GM21737 (cell line): Measurements from ENCODE around the gene ECHDC1.
"Not testable (repeated sequence)": the region's sequence is repeated elsewhere in the genome, so short reads cannot be mapped to it uniquely, and the experiment has no call there.

Source experiments
- ATAC-seq: cut with Tn5 transposase; IDR thresholded peaks from one replicate; pipeline ENCODE4 v1.9.1; 2021; ENCODE audit warnings: mild to moderate bottlenecking, moderate library complexity; ENCODE audit not compliant: unreplicated experiment

The ECHDC1 gene

GRCh38 chr6:127342296-127342945, 988 bp downstream of the ECHDC1 start:
- ATAC-seq: no peak

- peak; percentile 41 for ATAC-seq
Measured at GRCh38 chr6:127341471-127342202, 1.8 kb downstream of the ECHDC1 start.

- ATAC-seq: no peak
Measured at GRCh38 chr6:127340171-127340570, 3.2 kb downstream of the ECHDC1 start.

- ATAC-seq: no peak
Measured at GRCh38 chr6:127338936-127339335, 4.5 kb downstream of the ECHDC1 start.

GRCh38 chr6:127332383-127332961, 10.9 kb downstream of the ECHDC1 start:
- no peak for ATAC-seq

GRCh38 chr6:127331256-127331655, 12.2 kb downstream of the ECHDC1 start:
- ATAC-seq: not testable (repeated sequence)

- no peak for ATAC-seq
Measured at GRCh38 chr6:127328043-127328609, 15.3 kb downstream of the ECHDC1 start.

- ATAC-seq: no peak
Measured at GRCh38 chr6:127319686-127320085, 23.7 kb downstream of the ECHDC1 start.

GRCh38 chr6:127317388-127318128, 25.9 kb downstream of the ECHDC1 start:
- ATAC-seq: no peak

GRCh38 chr6:127305741-127306140, 37.7 kb downstream of the ECHDC1 start:
- ATAC-seq: no peak

- no peak for ATAC-seq
Measured at GRCh38 chr6:127303917-127304316, 39.5 kb downstream of the ECHDC1 start.

GRCh38 chr6:127302728-127303660, 40.4 kb downstream of the ECHDC1 start:
- peak; percentile 69 for ATAC-seq

- no peak for ATAC-seq
Measured at GRCh38 chr6:127301199-127301700, 42.2 kb downstream of the ECHDC1 start.

GRCh38 chr6:127300411-127300810, 43.0 kb downstream of the ECHDC1 start:
- ATAC-seq: no peak

GRCh38 chr6:127299522-127300240, 43.7 kb downstream of the ECHDC1 start:
- ATAC-seq: no peak

- no peak for ATAC-seq
Measured at GRCh38 chr6:127298475-127298874, 44.9 kb downstream of the ECHDC1 start.

- no peak for ATAC-seq
Measured at GRCh38 chr6:127297502-127298070, 45.8 kb downstream of the ECHDC1 start.

GRCh38 chr6:127291495-127291894, 51.9 kb downstream of the ECHDC1 start:
- peak; percentile 87 for ATAC-seq
